ENCODE measurements around the gene PCF11. TPM values are rescaled to one million over a fixed set of nuclear protein-coding genes. Genes with fewer than 3 reads are reported as not detected.

PCF11 gene
- total and polyA plus RNA-seq, 2 of the 13 experiments (the other 11 are each of a cell fraction or from before 2014, with no cell fraction given) = 40.3 to 47.7 TPM

DNA sequence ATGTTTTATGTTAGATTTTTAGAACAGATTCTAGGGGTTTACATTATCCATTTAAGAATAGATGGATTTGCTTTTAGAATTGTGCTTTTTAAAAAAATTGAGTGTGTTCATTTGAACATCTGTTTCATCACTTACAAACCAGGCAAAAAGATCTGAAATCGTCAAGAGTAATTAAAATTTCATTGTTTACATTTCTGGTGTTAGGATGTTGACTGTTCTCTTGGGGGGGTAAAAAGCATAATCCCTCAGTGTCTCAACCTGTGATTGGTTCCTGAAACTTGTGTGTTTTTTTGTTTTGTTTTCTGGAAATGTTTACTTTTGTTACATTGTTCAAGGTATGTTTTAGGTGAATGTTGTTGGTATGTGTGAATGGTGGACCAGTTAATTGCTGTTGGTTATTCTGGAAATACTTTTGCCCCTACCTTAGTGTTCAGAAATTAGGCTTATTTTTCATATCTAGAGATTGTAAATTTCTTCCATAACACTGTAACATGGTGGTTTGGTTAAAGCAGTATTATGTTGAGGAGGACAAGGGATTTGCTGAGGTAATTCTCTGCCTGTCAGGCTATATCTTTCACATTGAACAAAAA is 4.8 kb downstream of the PCF11 start:
- in situ Hi-C loops (cut with HindIII; ENCODE audit: extremely low pct_ligation_motif_present, low pct_unique_long_range_greater_than_20kb) = loop anchor here (10.0 kb wide), 1 partner anchor 257 kb away; the partner anchor contains the start of genes DDIAS and PRCP

More for the DNA sequence above, 4.8 kb downstream of the PCF11 start:
- TF ChIP-seq MYC (CRISPR knock-in tag; IDR thresholded peaks at IDR 0.05; ENCODE audit: borderline replicate concordance) (no peak), PATZ1 (CRISPR knock-in tag; IDR thresholded peaks at IDR 0.05) (0 out of 2 replicates have a peak, but pooled peaks have one; percentile 16), PBX2 (CRISPR knock-in tag; IDR thresholded peaks at IDR 0.05) (no peak), ZNF501 (CRISPR knock-in tag; IDR thresholded peaks at IDR 0.05) (no peak), GATAD1 (CRISPR knock-in tag; IDR thresholded peaks at IDR 0.05) (no peak), CBFB (CRISPR knock-in tag; IDR thresholded peaks at IDR 0.05) (no peak), ZNF232 (CRISPR knock-in tag; IDR thresholded peaks at IDR 0.05; ENCODE audit: borderline replicate concordance) (no peak), PAF1 (CRISPR knock-in tag; IDR thresholded peaks at IDR 0.05) (peak; percentile 72; the same call in 1 of the 2 replicates)
- TF ChIP-seq, protein P1, sequence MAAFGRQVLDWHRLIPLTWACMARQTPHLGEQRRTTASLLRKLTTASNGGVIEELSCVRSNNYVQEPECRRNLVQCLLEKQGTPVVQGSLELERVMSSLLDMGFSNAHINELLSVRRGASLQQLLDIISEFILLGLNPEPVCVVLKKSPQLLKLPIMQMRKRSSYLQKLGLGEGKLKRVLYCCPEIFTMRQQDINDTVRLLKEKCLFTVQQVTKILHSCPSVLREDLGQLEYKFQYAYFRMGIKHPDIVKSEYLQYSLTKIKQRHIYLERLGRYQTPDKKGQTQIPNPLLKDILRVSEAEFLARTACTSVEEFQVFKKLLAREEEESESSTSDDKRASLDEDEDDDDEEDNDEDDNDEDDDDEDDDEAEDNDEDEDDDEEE (CRISPR knock-in tag; IDR thresholded peaks at IDR 0.05) = no peak
- Histone ChIP-seq H3K79me2 (ENCODE audit: insufficient read depth, low read length) (peaks cover 60% of the 10 kb centered on the region), H3K4me1 (ENCODE audit: insufficient read depth, low read length) (peaks cover 38% of the 10 kb centered on the region), H3K27ac (ENCODE audit: extremely low read length, insufficient read depth, low read length) (no peak overlapping the region), H3K4me3 (replicated peaks in 1 of 3; ENCODE audit: insufficient read depth in 1 of 3, low read depth in 2 of 3, low read length in 3 of 3) (no peak overlapping the region), H3K9ac (ENCODE audit: insufficient read depth, low read depth, low read length) (no peak overlapping the region), H3K36me3 (replicated peaks in 1 of 2; ENCODE audit: control insufficient read depth in 1 of 2, insufficient read depth in 2 of 2, low read length in 2 of 2) (peaks cover 4 to 16% of the 10 kb centered on the region in 2 experiments), H2AFZ (ENCODE audit: low read length) (no peak overlapping the region), H3K4me2 (ENCODE audit: low read depth, low read length) (peak overlapping the region; percentile 6; the same call in 1 of the 2 replicates), H3K27me3 (ENCODE audit: control insufficient read depth in 1 of 2, insufficient read depth in 2 of 2, low read length in 2 of 2) (no peaks in the 10 kb centered on the region; a peak in 1 of 5 replicates), H3K9me3 (ENCODE audit: low read length) (no peaks in the 10 kb centered on the region), H4K20me1 (ENCODE audit: insufficient read depth, low read length) (peaks cover 33% of the 10 kb centered on the region)
- DNase-seq (ENCODE audit: low spot score) (no peak), FAIRE-seq (no peak), ATAC-seq (no peak)
- intact Hi-C loops (cut with micrococcal nuclease; ENCODE audit: unreplicated experiment) = loop anchor here (1.0 kb wide), 1 partner anchor 9 kb away; no protein-coding TSS in a partner anchor
- POLR2A ChIA-PET = interaction anchor here (1.2 kb wide), 1 partner anchor 90 kb away, joined by 3 read pairs; the partner anchor contains the start of gene RAB30
- CTCF ChIA-PET (ENCODE audit: low intra/inter-chr PET ratio, low total read pairs) = no interaction called here
- 94% methylated on average over 1 of the region's 1 CpG for WGBS (ENCODE audit: low lambda C conversion rate)
- no TSS peak for BruUV-seq (replicated peaks)
